Chondrocyte (in vitro differentiated cells): ENCODE data around the gene GJC3. TPM values are rescaled to one million over a fixed set of nuclear protein-coding genes. Genes with fewer than 3 reads are reported as not detected.
"Not testable (repeated sequence)": the region's sequence is repeated elsewhere in the genome, so short reads cannot be mapped to it uniquely, and the experiment has no call there.

Experiments used
- DNase-seq: peaks from one replicate; pipeline ENCODE4 v3.0.0; 2021; ENCODE audit warnings: mixed read lengths, low spot score
- H3K27ac Mint-ChIP-seq: one replicate; pipeline ENCODE4 v1.8.0; 2021; ENCODE audit warnings: mild to moderate bottlenecking, moderate library complexity, mixed read lengths; ENCODE audit not compliant: unreplicated experiment
- H3K27me3 Mint-ChIP-seq: 2 replicates; pipeline ENCODE4 v1.8.0; 2021; ENCODE audit warnings: low read depth, mixed read lengths
- H3K36me3 Mint-ChIP-seq: 2 replicates; pipeline ENCODE4 v1.8.0; 2021; ENCODE audit warnings: low read depth, mixed read lengths
- H3K4me1 Mint-ChIP-seq: 2 replicates; pipeline ENCODE4 v1.8.0; 2021; ENCODE audit warnings: low read depth, mild to moderate bottlenecking, mixed read lengths
- H3K4me3 Mint-ChIP-seq: one replicate; pipeline ENCODE4 v1.8.0; 2021; ENCODE audit warnings: mild to moderate bottlenecking, moderate library complexity, mixed read lengths; ENCODE audit not compliant: unreplicated experiment
- H3K9me3 Mint-ChIP-seq: 2 replicates; pipeline ENCODE4 v1.8.0; 2021; ENCODE audit warnings: low read depth, mixed read lengths
- total RNA-seq: library from RNA; stranded (reverse); gene quantifications from 3 replicates; pipeline ENCODE4 v1.2.1, GENCODE V29; 2021
- TF ChIP-seq, protein P1 (sequence below): fragments of 200-600 bp; sonication (generic); IDR thresholded peaks from 2 replicates; pipeline ENCODE4 v1.5.0; 2021; ENCODE audit warnings: antibody characterized with exemption, mild to moderate bottlenecking, moderate library complexity

GJC3 gene
- total RNA-seq, 1 donor from 2014 or later, result not detected

DNA sequence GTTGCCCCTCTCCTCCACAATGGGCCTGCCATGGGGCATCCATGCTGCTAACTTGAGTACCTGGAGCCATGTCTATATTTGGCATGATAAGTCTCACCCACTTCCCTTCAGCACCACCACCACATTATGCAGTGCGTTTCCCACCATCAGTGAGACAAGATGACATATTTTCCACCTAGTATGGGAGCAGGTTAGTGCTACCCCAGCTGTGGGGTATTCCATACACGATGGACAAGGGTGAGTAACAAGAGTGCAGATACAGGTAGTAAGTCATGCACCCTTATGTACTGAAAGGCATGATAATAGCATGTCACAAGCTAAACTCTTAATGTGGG, 31.4 kb downstream of the GJC3 start:
- Mint-ChIP-seq H3K27me3 (peaks cover 5% of the 10 kb centered on the region), H3K4me1 (no peaks in the 10 kb centered on the region), H3K9me3 (peaks cover 10% of the 10 kb centered on the region), H3K4me3 (no peak overlapping the region), H3K36me3 (peaks cover 21% of the 10 kb centered on the region), H3K27ac (no peak overlapping the region)
- DNase-seq, result no peak
- TF ChIP-seq, protein P1, sequence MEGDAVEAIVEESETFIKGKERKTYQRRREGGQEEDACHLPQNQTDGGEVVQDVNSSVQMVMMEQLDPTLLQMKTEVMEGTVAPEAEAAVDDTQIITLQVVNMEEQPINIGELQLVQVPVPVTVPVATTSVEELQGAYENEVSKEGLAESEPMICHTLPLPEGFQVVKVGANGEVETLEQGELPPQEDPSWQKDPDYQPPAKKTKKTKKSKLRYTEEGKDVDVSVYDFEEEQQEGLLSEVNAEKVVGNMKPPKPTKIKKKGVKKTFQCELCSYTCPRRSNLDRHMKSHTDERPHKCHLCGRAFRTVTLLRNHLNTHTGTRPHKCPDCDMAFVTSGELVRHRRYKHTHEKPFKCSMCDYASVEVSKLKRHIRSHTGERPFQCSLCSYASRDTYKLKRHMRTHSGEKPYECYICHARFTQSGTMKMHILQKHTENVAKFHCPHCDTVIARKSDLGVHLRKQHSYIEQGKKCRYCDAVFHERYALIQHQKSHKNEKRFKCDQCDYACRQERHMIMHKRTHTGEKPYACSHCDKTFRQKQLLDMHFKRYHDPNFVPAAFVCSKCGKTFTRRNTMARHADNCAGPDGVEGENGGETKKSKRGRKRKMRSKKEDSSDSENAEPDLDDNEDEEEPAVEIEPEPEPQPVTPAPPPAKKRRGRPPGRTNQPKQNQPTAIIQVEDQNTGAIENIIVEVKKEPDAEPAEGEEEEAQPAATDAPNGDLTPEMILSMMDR, result no peak

DNA sequence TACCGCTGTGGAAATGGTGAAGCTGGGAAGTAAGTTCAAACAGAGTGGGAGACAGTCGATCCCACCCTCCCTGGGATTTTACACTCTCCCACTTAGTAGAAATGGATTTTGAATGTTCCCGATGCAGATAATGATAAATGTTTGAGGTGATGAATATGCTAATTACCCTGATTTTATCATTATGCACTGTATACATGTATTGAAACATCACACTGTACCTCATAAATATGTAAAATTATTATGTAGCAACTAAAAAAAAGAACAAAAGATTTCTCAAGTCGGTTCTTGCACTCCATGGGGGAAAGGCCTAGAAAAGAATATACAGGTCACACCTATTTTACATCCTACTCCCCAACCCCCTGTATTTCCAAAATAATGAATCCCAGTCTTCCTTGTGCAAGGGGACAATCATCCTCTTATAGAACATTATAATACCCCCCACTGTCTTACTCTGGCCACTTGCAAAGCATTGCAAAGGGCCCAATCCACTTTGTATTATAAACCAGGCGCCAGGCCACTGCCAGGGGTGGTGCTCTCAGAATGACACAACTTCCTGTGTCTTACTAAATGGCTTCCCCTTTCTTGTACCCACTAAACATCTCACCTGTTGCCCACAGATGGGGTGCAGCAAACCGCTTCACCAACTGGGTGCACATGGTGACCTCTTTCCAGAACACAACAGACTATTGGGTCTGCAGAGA, 31.9 kb downstream of the GJC3 start:
- peaks cover 17% of the 10 kb centered on the region for H3K36me3 Mint-ChIP-seq
- peaks cover 10% of the 10 kb centered on the region for H3K9me3 Mint-ChIP-seq
- no peaks in the 10 kb centered on the region for H3K4me1 Mint-ChIP-seq
- H3K27ac Mint-ChIP-seq, result no peak overlapping the region
- no peak overlapping the region for H3K4me3 Mint-ChIP-seq
- no peak for DNase-seq
- peaks cover under 1% of the 10 kb centered on the region for H3K27me3 Mint-ChIP-seq
- TF ChIP-seq, protein P1, result no peak

DNA sequence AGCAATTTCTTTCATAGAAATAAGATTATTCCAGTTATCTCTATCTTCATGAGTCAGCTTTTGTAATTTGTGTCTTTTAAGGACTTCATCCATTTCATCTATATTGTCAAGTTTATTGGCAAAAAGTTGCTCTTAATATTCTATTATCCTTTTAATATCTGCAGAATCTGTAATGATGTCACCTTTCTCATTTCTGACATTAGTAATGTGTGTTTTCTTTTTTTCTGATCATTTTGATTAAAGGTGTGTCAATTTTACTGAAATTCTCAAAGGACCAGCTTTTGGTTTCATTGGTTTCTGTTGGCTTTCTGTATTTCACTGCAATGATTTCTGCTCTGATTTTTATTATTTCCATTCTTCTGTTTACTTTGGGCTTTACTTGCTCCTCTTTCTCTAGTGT, 34.7 kb downstream of the GJC3 start:
- Mint-ChIP-seq H3K27ac (no peak overlapping the region), H3K9me3 (no peaks in the 10 kb centered on the region), H3K4me1 (no peaks in the 10 kb centered on the region), H3K27me3 (no peaks in the 10 kb centered on the region), H3K4me3 (no peak overlapping the region), H3K36me3 (no peaks in the 10 kb centered on the region)
- no peak for DNase-seq
- TF ChIP-seq, protein P1, result no peak

DNA sequence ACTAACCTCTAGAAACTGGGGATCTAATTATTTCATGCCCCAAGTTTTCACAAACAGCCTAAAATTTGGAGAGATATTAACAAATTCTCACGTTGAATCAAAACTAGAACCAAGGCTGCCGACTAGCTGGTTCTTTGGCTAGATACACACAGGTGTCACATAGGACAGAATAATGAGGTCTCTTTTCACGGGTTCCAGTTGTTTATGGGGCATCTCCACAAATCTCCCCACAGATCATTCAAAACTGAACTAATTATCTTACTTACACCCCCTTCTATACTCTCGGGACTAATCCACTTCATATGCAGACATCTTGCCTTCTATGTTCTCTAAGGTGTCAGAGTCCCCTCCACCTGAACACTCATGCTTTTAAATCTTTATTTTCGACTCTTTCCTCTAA, 36.1 kb downstream of the GJC3 start:
- TF ChIP-seq, protein P1, result no peak
- no peaks in the 10 kb centered on the region for H3K36me3 Mint-ChIP-seq
- DNase-seq, result no peak
- H3K4me3 Mint-ChIP-seq, result no peak overlapping the region
- peaks cover 2% of the 10 kb centered on the region for H3K9me3 Mint-ChIP-seq
- H3K4me1 Mint-ChIP-seq, result no peaks in the 10 kb centered on the region
- H3K27me3 Mint-ChIP-seq, result no peaks in the 10 kb centered on the region
- H3K27ac Mint-ChIP-seq, result no peak overlapping the region

DNA sequence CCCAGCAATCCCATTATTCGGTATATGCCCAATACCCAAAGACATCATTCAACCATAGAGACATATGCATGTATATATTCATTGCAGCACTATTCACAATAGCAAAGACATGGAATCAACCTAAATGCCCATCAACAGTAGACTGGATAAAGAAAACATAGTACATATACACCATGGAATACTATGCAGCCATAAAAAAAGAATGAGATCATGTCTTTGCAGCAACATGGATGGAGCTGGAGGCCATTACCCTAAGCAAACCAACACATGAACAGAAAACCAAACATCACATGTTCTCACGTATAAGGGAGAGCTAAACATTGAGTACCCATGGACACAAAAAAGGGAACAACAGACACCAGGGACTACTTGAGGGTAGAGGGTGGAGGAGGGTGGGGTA, 39.1 kb downstream of the GJC3 start:
- not testable (repeated sequence) for H3K36me3 Mint-ChIP-seq, H3K9me3 Mint-ChIP-seq, H3K27me3 Mint-ChIP-seq, H3K27ac Mint-ChIP-seq, H3K4me1 Mint-ChIP-seq, H3K4me3 Mint-ChIP-seq, DNase-seq

DNA sequence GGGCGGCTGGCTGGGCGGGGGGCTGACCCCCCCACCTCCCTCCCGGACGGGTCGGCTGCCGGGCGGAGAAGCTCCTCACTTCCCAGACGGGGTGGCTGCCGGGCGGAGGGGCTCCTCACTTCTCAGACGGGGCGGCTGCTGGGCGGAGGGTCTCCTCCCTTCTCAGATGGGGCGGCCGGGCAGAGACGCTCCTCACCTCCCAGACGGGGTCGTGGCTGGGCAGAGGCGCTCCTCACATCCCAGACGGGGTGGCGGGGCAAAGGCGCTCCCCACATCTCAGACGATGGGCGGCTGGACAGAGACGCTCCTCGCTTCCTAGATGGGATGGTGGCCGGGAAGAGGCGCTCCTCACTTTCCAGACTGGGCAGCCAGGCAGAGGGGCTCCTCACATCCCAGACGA, 41.1 kb downstream of the GJC3 start:
- not testable (repeated sequence) for H3K4me3 Mint-ChIP-seq, H3K4me1 Mint-ChIP-seq, DNase-seq, H3K27ac Mint-ChIP-seq, H3K27me3 Mint-ChIP-seq, H3K36me3 Mint-ChIP-seq
- H3K9me3 Mint-ChIP-seq, result peaks cover 14% of the 10 kb centered on the region
